Natural killer cell treated with Interleukin-12 subunit alpha and Interleukin-12 subunit beta and Interleukin-15 and Interleukin-18, amount 100 ng/mL, for 72 hours (primary cell): ENCODE results near the gene CYB561A3. TPM values are rescaled to one million over a fixed set of nuclear protein-coding genes. Genes with fewer than 3 reads are reported as not detected.

Experiments
- ATAC-seq, 2 donors: fragments of 150-1000 bp; cut with Tn5 transposase in 1 of 2; sonication (Bioruptor Pico), chemical (Tn5 transposase) in 1 of 2; 2 replicates each; pipeline ENCODE4 v1.10.0; 2021
- DNase-seq: peaks from one replicate; pipeline ENCODE4 v3.0.0; 2022; ENCODE audit warnings: low spot score
- H3K27ac Mint-ChIP-seq, 2 donors: 1 replicate in 1 of 2; 2 replicates in 1 of 2; pipeline ENCODE4 v1.8.0; 2022; ENCODE audit warnings: mixed read lengths in 2 of 2, mild to moderate bottlenecking in 1 of 2, moderate library complexity in 1 of 2
- H3K27me3 Mint-ChIP-seq, 2 donors: 1 replicate in 1 of 2; 2 replicates in 1 of 2; pipeline ENCODE4 v1.8.0; 2022; ENCODE audit warnings: mixed read lengths in 2 of 2
- H3K36me3 Mint-ChIP-seq: one replicate; pipeline ENCODE4 v1.8.0; 2022; ENCODE audit warnings: mixed read lengths
- H3K4me1 Mint-ChIP-seq, 2 donors: 1 replicate in 1 of 2; 2 replicates in 1 of 2; pipeline ENCODE4 v1.8.0; 2022; ENCODE audit warnings: low read depth in 2 of 2, mixed read lengths in 2 of 2, mild to moderate bottlenecking in 1 of 2
- H3K4me3 Mint-ChIP-seq: one replicate; pipeline ENCODE4 v1.8.0; 2022; ENCODE audit warnings: mixed read lengths
- H3K9me3 Mint-ChIP-seq: 2 replicates; pipeline ENCODE4 v1.8.0; 2022; ENCODE audit warnings: mixed read lengths
- total RNA-seq, 2 donors: library from RNA; stranded (reverse); gene quantifications; one replicate each; pipeline ENCODE4 v1.2.3, GENCODE V29; 2022

Gene CYB561A3
- total RNA-seq, 2 donors from 2014 or later: 33.0 to 112 TPM

- H3K27ac Mint-ChIP-seq: peak overlapping the region; percentile 98
- DNase-seq (no peak), ATAC-seq (no peak)
- peaks cover 38 to 42% of the 10 kb centered on the region in 2 donors for H3K4me1 Mint-ChIP-seq
- peak overlapping the region; percentile 99 for H3K4me3 Mint-ChIP-seq
- peaks cover 7% of the 10 kb centered on the region for H3K36me3 Mint-ChIP-seq
- no peaks in the 10 kb centered on the region for H3K9me3 Mint-ChIP-seq
- H3K27me3 Mint-ChIP-seq: no peaks in the 10 kb centered on the region
These were observed 27.0 kb downstream of the CYB561A3 start for GRCh38 chr11:61334434-61335354.

GRCh38 chr11:61333550-61334433, 27.9 kb downstream of the CYB561A3 start:
- Mint-ChIP-seq H3K36me3 (peaks cover 14% of the 10 kb centered on the region), H3K27ac (peak overlapping the region; percentile 98), H3K9me3 (no peaks in the 10 kb centered on the region), H3K4me1 (peaks cover 45 to 48% of the 10 kb centered on the region in 2 donors), H3K27me3 (no peaks in the 10 kb centered on the region), H3K4me3 (peak overlapping the region; percentile 99)
- ATAC-seq: no peak
- no peak for DNase-seq

- Mint-ChIP-seq H3K9me3 (no peaks in the 10 kb centered on the region), H3K4me1 (peaks cover 43 to 45% of the 10 kb centered on the region in 2 donors), H3K36me3 (peaks cover 14% of the 10 kb centered on the region), H3K27me3 (no peaks in the 10 kb centered on the region), H3K27ac (peak within 1 kb of the TSS; percentile 98), H3K4me3 (peak within 1 kb of the TSS; percentile 99)
- ATAC-seq (peak; percentile 97 to 98), DNase-seq (peak; percentile 98)
These were observed 28.7 kb downstream of the CYB561A3 start, which contains the start of the genes DDB1 and TKFC for GRCh38 chr11:61332797-61333549. DDB1 (minus strand) TSS chr11:61333105; CDS start chr11:61332968, 137 bp downstream. TKFC (plus strand) TSS chr11:61333228; CDS start chr11:61334729, 1,501 bp downstream.

GRCh38 chr11:61332281-61332796, 29.3 kb downstream of the CYB561A3 start:
- Mint-ChIP-seq H3K4me3 (peak overlapping the region; percentile 99), H3K27me3 (no peaks in the 10 kb centered on the region), H3K36me3 (peaks cover 18% of the 10 kb centered on the region), H3K27ac (peak overlapping the region; percentile 98), H3K4me1 (peaks cover 45 to 49% of the 10 kb centered on the region in 2 donors), H3K9me3 (no peaks in the 10 kb centered on the region)
- ATAC-seq (peak in 1 of 2 donors; percentile 19), DNase-seq (no peak)

- Mint-ChIP-seq H3K36me3 (peaks cover 18% of the 10 kb centered on the region), H3K27ac (peak overlapping the region; percentile 98), H3K4me3 (peak overlapping the region; percentile 99), H3K9me3 (no peaks in the 10 kb centered on the region), H3K27me3 (no peaks in the 10 kb centered on the region), H3K4me1 (peaks cover 42 to 44% of the 10 kb centered on the region in 2 donors)
- no peak for ATAC-seq
- DNase-seq: no peak
These were observed 30.0 kb downstream of the CYB561A3 start for GRCh38 chr11:61331651-61332050.

- Mint-ChIP-seq H3K4me1 (peaks cover 42 to 44% of the 10 kb centered on the region in 2 donors), H3K27me3 (no peaks in the 10 kb centered on the region), H3K4me3 (no peak overlapping the region), H3K9me3 (no peaks in the 10 kb centered on the region), H3K36me3 (peaks cover 30% of the 10 kb centered on the region), H3K27ac (peak overlapping the region in 1 of 2 donors; percentile 98)
- ATAC-seq (no peak), DNase-seq (no peak)
These were observed 31.8 kb downstream of the CYB561A3 start for GRCh38 chr11:61329871-61330270.

- no peak for DNase-seq
- H3K27ac Mint-ChIP-seq: no peak overlapping the region
- no peaks in the 10 kb centered on the region for H3K9me3 Mint-ChIP-seq
- no peak overlapping the region for H3K4me3 Mint-ChIP-seq
- H3K27me3 Mint-ChIP-seq: no peaks in the 10 kb centered on the region
- peaks cover 33 to 36% of the 10 kb centered on the region in 2 donors for H3K4me1 Mint-ChIP-seq
- peaks cover 39% of the 10 kb centered on the region for H3K36me3 Mint-ChIP-seq
- ATAC-seq: no peak
These were observed 33.3 kb downstream of the CYB561A3 start for GRCh38 chr11:61328351-61328750.

- Mint-ChIP-seq H3K27me3 (no peaks in the 10 kb centered on the region), H3K9me3 (no peaks in the 10 kb centered on the region), H3K4me3 (no peak overlapping the region), H3K4me1 (peaks cover 31 to 37% of the 10 kb centered on the region in 2 donors), H3K36me3 (peaks cover 43% of the 10 kb centered on the region), H3K27ac (no peak overlapping the region)
- no peak for ATAC-seq
- DNase-seq: no peak
These were observed 34.0 kb downstream of the CYB561A3 start for GRCh38 chr11:61327669-61328071.

GRCh38 chr11:61325649-61326414, 35.9 kb downstream of the CYB561A3 start:
- no peaks in the 10 kb centered on the region for H3K9me3 Mint-ChIP-seq
- ATAC-seq: no peak
- H3K36me3 Mint-ChIP-seq: peaks cover 48% of the 10 kb centered on the region
- no peaks in the 10 kb centered on the region for H3K27me3 Mint-ChIP-seq
- DNase-seq: no peak
- H3K4me1 Mint-ChIP-seq: peaks cover 13 to 20% of the 10 kb centered on the region in 2 donors
- H3K4me3 Mint-ChIP-seq: no peak overlapping the region
- no peak overlapping the region for H3K27ac Mint-ChIP-seq

- no peaks in the 10 kb centered on the region for H3K27me3 Mint-ChIP-seq
- H3K36me3 Mint-ChIP-seq: peaks cover 27% of the 10 kb centered on the region
- DNase-seq (no peak), ATAC-seq (no peak)
- H3K27ac Mint-ChIP-seq: no peak overlapping the region
- H3K4me1 Mint-ChIP-seq: peaks cover 0 to 2% of the 10 kb centered on the region in 2 donors
- no peak overlapping the region for H3K4me3 Mint-ChIP-seq
- no peaks in the 10 kb centered on the region for H3K9me3 Mint-ChIP-seq
These were observed 46.4 kb downstream of the CYB561A3 start for GRCh38 chr11:61315260-61315659.

- peaks cover 22% of the 10 kb centered on the region for H3K36me3 Mint-ChIP-seq
- ATAC-seq (no peak), DNase-seq (no peak)
- H3K27ac Mint-ChIP-seq: peak overlapping the region in 1 of 2 donors; percentile 44
- H3K27me3 Mint-ChIP-seq: no peaks in the 10 kb centered on the region
- H3K4me3 Mint-ChIP-seq: no peak overlapping the region
- H3K9me3 Mint-ChIP-seq: no peaks in the 10 kb centered on the region
- peaks cover 0 to 2% of the 10 kb centered on the region in 2 donors for H3K4me1 Mint-ChIP-seq
These were observed 50.9 kb downstream of the CYB561A3 start for GRCh38 chr11:61310749-61311148.

GRCh38 chr11:61309739-61310138, 51.9 kb downstream of the CYB561A3 start:
- no peaks in the 10 kb centered on the region for H3K27me3 Mint-ChIP-seq
- peak overlapping the region; percentile 22 for H3K4me3 Mint-ChIP-seq
- peaks cover 18% of the 10 kb centered on the region for H3K36me3 Mint-ChIP-seq
- H3K9me3 Mint-ChIP-seq: no peaks in the 10 kb centered on the region
- ATAC-seq: peak; percentile 56 to 88
- H3K27ac Mint-ChIP-seq: peak overlapping the region in 1 of 2 donors; percentile 44
- DNase-seq: no peak
- no peaks in the 10 kb centered on the region for H3K4me1 Mint-ChIP-seq
